T-helper 1 cell treated with Interleukin-12 subunit alpha and Interleukin-12 subunit beta and Interleukin-4 antibody, amounts not matched to agents 30 ng/mL and 1 ng/mL, for 36 hours (primary cell): ENCODE results near the gene KRTAP10-10. TPM values are rescaled to one million over a fixed set of nuclear protein-coding genes. Genes with fewer than 3 reads are reported as not detected.
"Not testable (repeated sequence)": the region's sequence is repeated elsewhere in the genome, so short reads cannot be mapped to it uniquely, and the experiment has no call there.

ENCODE experiments used
- intact Hi-C: fragments of 100-400 bp; cut with micrococcal nuclease; formaldehyde crosslinking; loops from one replicate; pipeline ENCODE4 v1.15.1; 2024
- total RNA-seq: library from RNA; stranded (reverse); gene quantifications from 2 replicates; pipeline ENCODE4 v1.2.3, GENCODE V29; 2022

KRTAP10-10 gene
- total RNA-seq, 1 donor from 2014 or later, result not detected

GRCh38 chr21:44650265-44650972, 13.3 kb downstream of the KRTAP10-10 start:
- intact Hi-C loops, result loop anchor here (10.0 kb wide), 1 partner anchor 154 kb away; the partner anchor contains the start of gene UBE2G2

DNA sequence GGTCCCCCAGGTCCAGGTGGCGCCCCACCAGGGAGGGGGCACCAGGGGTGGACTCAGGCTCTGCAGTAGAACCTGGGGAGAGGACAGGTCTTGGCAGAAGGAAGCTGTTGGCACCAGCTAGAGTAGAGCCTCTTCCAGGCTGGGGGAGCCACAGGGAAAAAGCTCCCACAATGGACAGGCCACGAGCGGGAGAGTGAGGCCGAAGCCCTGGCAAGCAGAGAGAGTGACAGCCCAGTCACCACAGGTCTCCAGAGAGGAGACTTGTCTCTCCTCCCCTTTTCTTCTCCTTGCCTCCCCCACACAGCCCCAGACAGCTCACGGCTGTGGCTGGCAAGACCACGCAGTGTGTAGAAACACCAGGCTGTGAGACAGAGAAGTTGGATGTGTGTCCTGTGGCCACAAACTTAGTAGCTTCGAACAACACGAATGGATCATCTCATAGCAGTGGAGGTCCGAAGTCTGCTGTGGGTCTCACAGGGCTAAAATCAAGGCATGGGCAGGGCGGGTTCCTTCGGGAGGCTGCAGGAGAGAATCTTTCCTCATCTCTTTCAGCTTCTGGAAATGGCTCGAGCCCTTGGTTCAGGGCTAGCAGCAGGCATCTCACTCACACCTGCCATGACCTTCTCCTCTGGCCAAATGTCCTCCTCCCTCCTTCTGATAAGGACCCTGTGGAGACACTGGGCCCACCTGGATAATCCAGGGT, 14.0 kb downstream of the KRTAP10-10 start:
- intact Hi-C loops, result loop anchor here (10.0 kb wide), 1 partner anchor 154 kb away; the partner anchor contains the start of gene UBE2G2

- intact Hi-C loops, result loop anchor here (10.0 kb wide), 1 partner anchor 152 kb away; the partner anchor contains the start of gene UBE2G2
Measured at GRCh38 chr21:44653123-44653522, 16.0 kb downstream of the KRTAP10-10 start.

DNA sequence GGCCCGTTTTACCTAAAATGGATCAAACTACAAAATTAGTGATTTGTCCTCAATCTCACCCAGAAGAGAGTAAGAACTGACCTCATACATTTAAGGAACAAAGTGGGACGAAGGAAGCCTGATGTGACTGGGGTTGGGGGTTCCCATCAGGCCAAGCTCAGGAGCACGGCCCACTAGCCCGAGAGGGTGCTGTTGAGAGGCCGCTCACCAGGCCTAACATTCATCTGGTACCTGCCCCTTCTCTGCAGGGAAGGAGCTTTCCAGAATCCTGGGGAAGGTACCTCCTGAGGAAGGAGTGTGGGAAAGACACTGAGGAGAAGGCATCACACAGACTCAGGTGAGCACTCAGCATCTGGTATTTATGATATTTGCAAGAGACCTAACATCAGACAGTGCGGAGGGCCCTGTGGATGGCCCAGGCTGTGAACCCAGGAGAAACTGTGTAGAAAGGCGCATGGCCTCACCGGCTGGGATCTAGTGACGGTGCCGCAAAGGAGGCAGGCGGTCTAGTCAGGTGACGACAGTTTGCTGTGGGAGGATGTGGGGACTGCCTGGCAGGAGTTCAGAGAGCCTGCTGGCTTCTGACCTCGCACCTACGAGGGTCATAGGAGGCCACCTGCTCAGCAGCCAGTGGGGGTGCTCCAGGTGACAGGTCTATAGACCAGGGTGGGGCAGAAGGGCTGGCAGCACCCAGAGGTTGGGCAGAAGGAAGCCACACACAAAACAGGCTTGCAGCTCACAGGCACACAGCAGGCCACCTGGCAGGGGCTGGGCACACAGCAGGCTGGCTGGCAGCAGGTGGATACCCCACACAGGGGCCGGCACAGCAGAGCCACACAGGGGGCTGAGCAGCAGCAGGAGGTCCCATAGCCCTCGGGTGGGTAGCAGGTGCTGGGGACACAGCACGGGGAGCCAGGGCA, 16.8 kb downstream of the KRTAP10-10 start:
- intact Hi-C loops, result loop anchor here (10.0 kb wide), 1 partner anchor 151 kb away; the partner anchor contains the start of gene UBE2G2

DNA sequence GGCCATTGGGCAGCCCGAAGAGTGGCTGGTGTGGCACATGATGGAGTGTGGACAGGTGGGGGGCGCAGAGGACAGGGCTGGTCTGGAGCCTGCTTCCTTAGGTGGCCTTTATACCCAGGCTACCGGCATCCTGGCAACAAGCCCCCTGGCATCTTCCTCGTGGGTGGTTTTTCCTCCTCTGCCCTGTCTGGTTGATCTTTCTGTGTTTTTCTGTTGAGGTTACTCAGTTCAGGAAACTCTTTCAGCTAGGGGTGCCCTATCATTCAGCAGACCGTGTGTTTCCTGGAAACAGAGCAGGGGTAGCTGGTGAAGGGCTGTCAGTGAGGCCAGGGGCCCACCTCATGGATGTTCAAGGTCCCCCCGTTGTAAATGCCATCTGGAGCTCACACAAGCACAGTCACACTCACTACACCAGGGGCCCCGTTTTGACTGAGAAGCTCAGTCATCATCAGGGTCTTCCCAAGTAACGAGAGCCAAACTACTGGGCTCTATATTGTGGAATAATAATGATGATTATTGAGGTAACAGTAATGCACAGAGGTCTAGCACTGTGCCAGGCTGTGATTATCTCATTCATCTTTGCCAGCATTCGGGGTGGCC, 17.5 kb downstream of the KRTAP10-10 start, which contains the start of gene KRTAP12-4:
Gene KRTAP12-4 (minus strand): TSS at position 84 of the 600 bp plus-strand sequence. CDS start 45 bp downstream, at position 39.
- intact Hi-C loops, result loop anchor here (5.0 to 10.0 kb wide), 2 partner anchors 87 to 150 kb away; partner anchors contain the start of gene UBE2G2

GRCh38 chr21:44656868-44657267, 19.7 kb downstream of the KRTAP10-10 start:
- intact Hi-C loops, result loop anchor here (1.0 to 10.0 kb wide), 3 partner anchors 38 to 148 kb away; partner anchors contain the start of gene UBE2G2

DNA sequence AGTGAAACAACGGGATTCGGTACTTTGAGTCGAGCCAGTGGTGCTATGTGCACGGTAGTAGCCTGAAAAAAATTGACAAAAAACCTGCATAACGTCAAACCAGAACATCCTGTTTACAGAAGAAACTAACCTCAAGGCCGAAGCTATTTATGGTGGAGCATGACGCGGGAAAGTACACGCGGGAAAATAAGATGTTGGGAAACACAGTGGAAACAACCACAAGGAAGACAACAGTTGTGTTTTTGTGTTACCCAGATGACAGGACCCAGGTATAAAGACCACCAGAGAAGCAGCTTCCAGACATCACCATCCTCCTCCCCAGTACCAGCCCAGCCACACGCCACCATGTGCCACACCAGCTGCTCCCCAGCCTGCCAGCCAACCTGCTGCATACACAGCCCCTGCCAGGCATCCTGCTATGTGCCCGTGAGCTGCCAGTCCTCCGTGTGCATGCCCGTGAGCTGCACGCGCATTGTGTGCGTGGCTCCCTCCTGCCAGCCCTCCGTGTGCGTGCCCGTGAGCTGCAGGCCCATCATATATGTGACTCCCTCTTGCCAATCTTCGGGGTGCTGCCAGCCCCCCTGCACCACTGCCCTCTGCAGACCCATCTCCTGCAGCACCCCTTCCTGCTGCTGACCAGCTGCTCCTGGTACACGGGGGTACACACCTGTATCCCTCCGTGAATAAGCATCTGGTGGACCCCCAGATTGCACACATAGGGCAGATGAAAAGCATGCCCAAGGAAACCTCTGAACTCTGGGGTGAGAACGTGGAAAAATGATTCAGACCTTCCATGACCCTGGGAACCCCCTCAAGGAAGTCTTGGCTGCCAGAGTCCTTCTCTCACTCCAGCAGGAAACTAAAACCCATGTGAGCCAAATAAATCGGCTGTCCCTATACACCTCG, 20.7 kb downstream of the KRTAP10-10 start, which contains the start of gene KRTAP12-3:
Gene KRTAP12-3 (plus strand): TSS at position 298 of the 906 bp plus-strand sequence. CDS start 48 bp downstream, at position 346.
- intact Hi-C loops, result loop anchor here (1.0 to 10.0 kb wide), 4 partner anchors 13 to 147 kb away; partner anchors contain the start of gene UBE2G2

- intact Hi-C loops, result loop anchor here (2.0 to 10.0 kb wide), 3 partner anchors 14 to 146 kb away; partner anchors contain the start of gene UBE2G2
Measured at GRCh38 chr21:44658541-44658910, 21.4 kb downstream of the KRTAP10-10 start.

DNA sequence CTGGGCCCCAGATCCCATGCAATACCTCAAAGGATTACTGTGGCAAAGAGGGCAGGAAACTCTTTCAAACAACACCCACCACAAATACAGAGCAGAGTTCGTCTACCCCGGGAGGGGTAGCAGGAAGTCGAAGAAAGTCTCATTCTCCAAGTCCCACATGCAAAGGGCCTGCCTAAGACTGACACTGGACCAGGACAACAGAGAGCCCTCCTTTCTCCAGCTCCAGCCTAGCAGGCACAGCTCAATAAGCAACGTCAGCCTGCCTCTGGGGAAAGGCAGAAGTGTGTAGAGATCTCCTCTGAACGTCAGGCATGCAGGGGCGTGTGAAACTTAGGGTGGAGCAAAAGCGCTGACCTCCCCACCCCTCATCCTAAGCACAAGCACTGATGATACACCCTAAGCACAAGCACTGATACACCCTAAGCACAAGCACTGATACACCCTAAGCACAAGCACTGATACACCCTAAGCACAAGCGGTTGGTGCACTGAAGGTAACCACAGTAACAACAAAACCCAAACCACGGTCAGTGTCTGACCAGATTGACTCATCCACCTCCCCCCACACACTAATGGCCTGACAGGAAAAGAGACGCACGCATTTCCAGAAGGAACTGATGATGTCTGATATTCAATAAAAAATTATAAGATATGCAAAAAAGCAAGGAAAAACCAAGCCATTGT, 21.9 kb downstream of the KRTAP10-10 start:
- intact Hi-C loops, result loop anchor here (2.0 to 10.0 kb wide), 3 partner anchors 14 to 146 kb away; partner anchors contain the start of gene UBE2G2

- intact Hi-C loops, result not testable (repeated sequence)
Measured at GRCh38 chr21:44661567-44661966, 24.4 kb downstream of the KRTAP10-10 start.

- intact Hi-C loops, result no loop called here
Measured at GRCh38 chr21:44664691-44665090, 27.5 kb downstream of the KRTAP10-10 start.

GRCh38 chr21:44666401-44667320, 29.5 kb downstream of the KRTAP10-10 start, which contains the start of gene KRTAP12-2:
KRTAP12-2 (minus strand) TSS chr21:44666927; CDS start chr21:44666886, 41 bp downstream.
- intact Hi-C loops, result no loop called here

GRCh38 chr21:44667612-44668011, 30.5 kb downstream of the KRTAP10-10 start:
- intact Hi-C loops, result no loop called here

- intact Hi-C loops, result no loop called here
Measured at GRCh38 chr21:44670642-44671432, 33.7 kb downstream of the KRTAP10-10 start.

GRCh38 chr21:44671911-44672310, 34.8 kb downstream of the KRTAP10-10 start:
- intact Hi-C loops, result no loop called here

DNA sequence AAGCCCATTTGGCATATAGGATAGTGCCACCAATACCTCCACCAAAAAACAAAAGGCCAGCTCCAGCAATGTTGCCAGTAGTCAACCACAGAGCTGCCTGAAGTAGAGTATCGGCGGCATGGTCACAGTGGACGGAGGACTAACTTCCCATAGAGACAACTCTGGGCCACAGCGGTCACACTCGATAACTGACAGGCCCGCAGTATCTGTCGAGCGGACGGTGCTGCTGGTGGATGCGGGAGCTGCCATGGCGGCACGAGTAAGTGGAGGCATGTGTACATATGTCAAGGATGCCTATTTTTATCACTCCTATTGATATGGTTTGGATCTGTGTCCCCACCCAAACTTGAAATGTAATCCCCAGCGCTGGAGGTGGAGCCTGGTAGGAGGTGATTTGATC, 40.7 kb downstream of the KRTAP10-10 start:
- intact Hi-C loops, result no loop called here
